Measurements from ENCODE around the gene LCOR. TPM values are rescaled to one million over a fixed set of nuclear protein-coding genes. Genes with fewer than 3 reads are reported as not detected.

Gene LCOR
- total and polyA plus RNA-seq, 9 of the 15 experiments (the other 6 are each of a cell fraction or from before 2014, with no cell fraction given), result 3.6 to 25.2 (median 14.4) TPM

DNA sequence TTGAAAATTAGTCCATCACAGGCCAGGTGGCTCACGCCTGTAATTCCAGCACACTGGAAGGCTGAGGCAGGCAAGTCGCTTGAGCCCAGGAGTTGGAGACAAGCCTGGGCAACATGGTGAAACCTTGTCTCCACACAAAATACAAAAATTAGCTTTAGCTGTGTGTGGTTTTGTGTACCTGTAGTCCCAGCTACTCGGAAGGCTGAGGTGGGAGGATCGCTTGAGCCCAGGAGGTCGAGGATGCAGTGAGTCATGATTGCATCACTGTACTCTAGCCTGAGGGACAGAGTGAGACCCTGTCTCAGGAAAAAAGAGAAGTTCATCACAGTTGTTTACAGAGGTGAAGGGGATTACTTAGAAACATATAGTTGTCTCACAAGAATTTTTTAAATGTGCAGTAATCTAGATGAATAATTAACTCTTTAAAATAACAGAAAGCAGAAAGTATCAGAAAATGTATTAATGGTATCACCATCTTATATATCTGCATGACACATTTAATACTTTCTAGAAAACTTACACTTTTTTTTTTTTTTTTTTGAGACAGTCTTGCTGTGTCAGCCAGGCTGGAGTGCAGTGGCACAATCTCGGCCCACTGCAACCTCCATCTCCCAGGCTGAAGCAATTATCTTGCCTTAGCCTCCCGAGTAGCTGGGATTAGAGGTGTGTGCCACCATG, 8.9 kb downstream of the LCOR start (continued):
- no peak for TF ChIP-seq ZBTB34 (CRISPR knock-in tag; IDR thresholded peaks at IDR 0.05)
- no peak for TF ChIP-seq NR2C2 (CRISPR knock-in tag; IDR thresholded peaks at IDR 0.05)
- no peak for TF ChIP-seq NR2C2 (tag; IDR thresholded peaks at IDR 0.05)
- TF ChIP-seq KAT2B (IDR thresholded peaks at IDR 0.05; ENCODE audit: low read depth, low read length), result no peak
- TF ChIP-seq RFX7 (CRISPR knock-in tag; IDR thresholded peaks at IDR 0.05), result no peak
- TF ChIP-seq CREBBP (IDR thresholded peaks at IDR 0.05; ENCODE audit: low read depth, low read length), result no peak
- peak; percentile 86 for TF ChIP-seq ZEB2 (IDR thresholded peaks at IDR 0.05)
- TF ChIP-seq, protein P1, sequence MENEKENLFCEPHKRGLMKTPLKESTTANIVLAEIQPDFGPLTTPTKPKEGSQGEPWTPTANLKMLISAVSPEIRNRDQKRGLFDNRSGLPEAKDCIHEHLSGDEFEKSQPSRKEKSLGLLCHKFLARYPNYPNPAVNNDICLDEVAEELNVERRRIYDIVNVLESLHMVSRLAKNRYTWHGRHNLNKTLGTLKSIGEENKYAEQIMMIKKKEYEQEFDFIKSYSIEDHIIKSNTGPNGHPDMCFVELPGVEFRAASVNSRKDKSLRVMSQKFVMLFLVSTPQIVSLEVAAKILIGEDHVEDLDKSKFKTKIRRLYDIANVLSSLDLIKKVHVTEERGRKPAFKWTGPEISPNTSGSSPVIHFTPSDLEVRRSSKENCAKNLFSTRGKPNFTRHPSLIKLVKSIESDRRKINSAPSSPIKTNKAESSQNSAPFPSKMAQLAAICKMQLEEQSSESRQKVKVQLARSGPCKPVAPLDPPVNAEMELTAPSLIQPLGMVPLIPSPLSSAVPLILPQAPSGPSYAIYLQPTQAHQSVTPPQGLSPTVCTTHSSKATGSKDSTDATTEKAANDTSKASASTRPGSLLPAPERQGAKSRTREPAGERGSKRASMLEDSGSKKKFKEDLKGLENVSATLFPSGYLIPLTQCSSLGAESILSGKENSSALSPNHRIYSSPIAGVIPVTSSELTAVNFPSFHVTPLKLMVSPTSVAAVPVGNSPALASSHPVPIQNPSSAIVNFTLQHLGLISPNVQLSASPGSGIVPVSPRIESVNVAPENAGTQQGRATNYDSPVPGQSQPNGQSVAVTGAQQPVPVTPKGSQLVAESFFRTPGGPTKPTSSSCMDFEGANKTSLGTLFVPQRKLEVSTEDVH (IDR thresholded peaks at IDR 0.05; ENCODE audit: low read depth, partially characterized antibody), result no peak
- no peak for TF ChIP-seq SMARCA5 (IDR thresholded peaks at IDR 0.05)
- no peak for TF ChIP-seq SLC30A9 (CRISPR knock-in tag; IDR thresholded peaks at IDR 0.05)
- peak; percentile 92 for TF ChIP-seq JUN (IDR thresholded peaks at IDR 0.05; ENCODE audit: borderline replicate concordance, low read depth, low read length)
- no peak for TF ChIP-seq JUN (CRISPR knock-in tag; IDR thresholded peaks at IDR 0.05; ENCODE audit: borderline replicate concordance)
- TF ChIP-seq GTF2F1 (IDR thresholded peaks at IDR 0.05; ENCODE audit: low read depth, low read length), result no peak
- TF ChIP-seq ATF7 (IDR thresholded peaks at IDR 0.05), result peak; percentile 88
- TF ChIP-seq ZNF778 (CRISPR knock-in tag; IDR thresholded peaks at IDR 0.05), result no peak
- TF ChIP-seq ZNF609 (CRISPR knock-in tag; IDR thresholded peaks at IDR 0.05; ENCODE audit: borderline replicate concordance), result no peak
- TF ChIP-seq FOXK2 (conservative IDR thresholded peaks at IDR 0.05 in 1 of 2, IDR thresholded peaks at IDR 0.05 in 1 of 2; ENCODE audit: low read depth in 2 of 2), result 0 out of 4 replicates have a peak, but pooled peaks have one; percentile 38 to 44
- TF ChIP-seq TEAD2 (tag; IDR thresholded peaks at IDR 0.05), result no peak
- peak; percentile 94 for TF ChIP-seq SMARCE1 (IDR thresholded peaks at IDR 0.05)
- TF ChIP-seq ZNF507 (tag; conservative IDR thresholded peaks at IDR 0.05), result no peak
- 0 out of 2 replicates have a peak, but pooled peaks have one; percentile 47 for TF ChIP-seq HDAC2 (IDR thresholded peaks at IDR 0.05)
- TF ChIP-seq TBL1XR1 (IDR thresholded peaks at IDR 0.05; ENCODE audit: low read length in 2 of 2), result no peak
